ENCODE data around the gene CSNK1G2.

DNA sequence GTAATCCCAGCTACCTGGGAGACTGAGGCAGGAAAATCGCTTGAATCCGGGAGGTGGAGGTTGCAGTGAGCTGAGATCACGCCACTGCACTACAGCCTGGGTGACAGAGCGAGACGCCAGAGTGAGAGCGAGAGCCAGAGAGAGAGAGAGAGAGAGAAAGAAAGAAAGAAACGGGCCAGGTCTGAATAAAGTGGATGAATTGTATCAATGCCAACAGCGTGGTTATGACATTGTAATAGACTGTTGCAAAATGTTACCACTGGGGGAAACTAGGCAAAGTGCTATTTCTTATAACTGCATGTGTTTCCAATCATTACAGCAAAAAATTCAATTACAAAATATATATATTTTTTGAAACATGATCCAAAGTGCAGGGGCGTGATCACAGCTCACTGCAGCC is 86.4 kb downstream of the CSNK1G2 start:
- TF ChIP-seq POLR2A (IDR thresholded peaks at IDR 0.05; ENCODE audit: insufficient read depth in 1 of 2, low read depth in 2 of 2, low read length in 2 of 2) = no peak
- TF ChIP-seq RARA (CRISPR knock-in tag; IDR thresholded peaks at IDR 0.05) = no peak
- TF ChIP-seq SMC3 (IDR thresholded peaks at IDR 0.05; ENCODE audit: low read length) = no peak
- TF ChIP-seq ZNF451 (CRISPR knock-in tag; IDR thresholded peaks at IDR 0.05) = no peak
- TF ChIP-seq ZFP90 (CRISPR knock-in tag; IDR thresholded peaks at IDR 0.05; ENCODE audit: borderline replicate concordance) = no peak
- TF ChIP-seq, protein P1, sequence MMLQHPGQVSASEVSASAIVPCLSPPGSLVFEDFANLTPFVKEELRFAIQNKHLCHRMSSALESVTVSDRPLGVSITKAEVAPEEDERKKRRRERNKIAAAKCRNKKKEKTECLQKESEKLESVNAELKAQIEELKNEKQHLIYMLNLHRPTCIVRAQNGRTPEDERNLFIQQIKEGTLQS (CRISPR knock-in tag; IDR thresholded peaks at IDR 0.05) = no peak
- TF ChIP-seq, protein P2, sequence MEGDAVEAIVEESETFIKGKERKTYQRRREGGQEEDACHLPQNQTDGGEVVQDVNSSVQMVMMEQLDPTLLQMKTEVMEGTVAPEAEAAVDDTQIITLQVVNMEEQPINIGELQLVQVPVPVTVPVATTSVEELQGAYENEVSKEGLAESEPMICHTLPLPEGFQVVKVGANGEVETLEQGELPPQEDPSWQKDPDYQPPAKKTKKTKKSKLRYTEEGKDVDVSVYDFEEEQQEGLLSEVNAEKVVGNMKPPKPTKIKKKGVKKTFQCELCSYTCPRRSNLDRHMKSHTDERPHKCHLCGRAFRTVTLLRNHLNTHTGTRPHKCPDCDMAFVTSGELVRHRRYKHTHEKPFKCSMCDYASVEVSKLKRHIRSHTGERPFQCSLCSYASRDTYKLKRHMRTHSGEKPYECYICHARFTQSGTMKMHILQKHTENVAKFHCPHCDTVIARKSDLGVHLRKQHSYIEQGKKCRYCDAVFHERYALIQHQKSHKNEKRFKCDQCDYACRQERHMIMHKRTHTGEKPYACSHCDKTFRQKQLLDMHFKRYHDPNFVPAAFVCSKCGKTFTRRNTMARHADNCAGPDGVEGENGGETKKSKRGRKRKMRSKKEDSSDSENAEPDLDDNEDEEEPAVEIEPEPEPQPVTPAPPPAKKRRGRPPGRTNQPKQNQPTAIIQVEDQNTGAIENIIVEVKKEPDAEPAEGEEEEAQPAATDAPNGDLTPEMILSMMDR (CRISPR knock-in tag; IDR thresholded peaks at IDR 0.05) = no peak
- TF ChIP-seq NR3C1 (CRISPR knock-in tag; IDR thresholded peaks at IDR 0.05) = no peak
